GM19193 (cell line): ENCODE data around the gene LGALSL.

Experiments
- POLR2A ChIP-seq: IDR thresholded peaks from 4 replicates; pipeline ENCODE4 v1.6.1; 2011; ENCODE audit not compliant: insufficient read depth, insufficient read length; ENCODE audit errors: extremely low read depth

Gene LGALSL

GRCh38 chr2:64492272-64492671 lies 38.3 kb downstream of the LGALSL start:
- TF ChIP-seq POLR2A: no peak

GRCh38 chr2:64492821-64493220 lies 38.9 kb downstream of the LGALSL start:
- TF ChIP-seq POLR2A: no peak

GRCh38 chr2:64493788-64494187 lies 39.8 kb downstream of the LGALSL start:
- no peak for TF ChIP-seq POLR2A

- no peak for TF ChIP-seq POLR2A
Measured at GRCh38 chr2:64498438-64498837, 44.5 kb downstream of the LGALSL start.

GRCh38 chr2:64500549-64500948 lies 46.6 kb downstream of the LGALSL start:
- TF ChIP-seq POLR2A: no peak

- no peak for TF ChIP-seq POLR2A
Measured at GRCh38 chr2:64501946-64502345, 48.0 kb downstream of the LGALSL start.

- TF ChIP-seq POLR2A: no peak
Measured at GRCh38 chr2:64502860-64503259, 48.9 kb downstream of the LGALSL start.

GRCh38 chr2:64504774-64505720 lies 51.1 kb downstream of the LGALSL start:
- no peak for TF ChIP-seq POLR2A

GRCh38 chr2:64506686-64507085 lies 52.7 kb downstream of the LGALSL start:
- TF ChIP-seq POLR2A: no peak
